ENCODE results near the gene FUT3.
"Not testable (repeated sequence)": the region's sequence is repeated elsewhere in the genome, so short reads cannot be mapped to it uniquely, and the experiment has no call there.

Gene FUT3

DNA sequence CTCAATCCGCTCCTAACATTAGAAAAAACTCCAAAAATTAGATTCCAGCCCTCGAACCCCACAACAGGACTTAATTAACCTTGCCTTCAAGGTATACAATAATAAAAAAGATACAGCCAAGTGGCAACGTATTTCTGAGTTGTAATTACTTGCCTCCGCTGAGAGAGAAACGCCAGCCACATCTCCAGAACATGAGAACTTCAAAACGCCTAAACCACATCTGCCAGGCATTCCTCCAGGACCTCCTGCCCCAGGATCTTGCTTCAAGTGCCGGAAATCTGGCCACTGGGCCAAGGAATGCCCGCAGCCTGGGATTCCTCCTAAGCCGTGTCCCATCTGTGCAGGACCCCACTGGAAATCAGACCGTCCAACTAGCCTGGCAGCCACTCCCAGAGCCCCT lies 2.9 kb upstream of the FUT3 start:
- DNase-seq (ENCODE audit: low read depth); H3K4me3 ChIP-seq (ENCODE audit: low read depth, low read length): not testable (repeated sequence)

DNA sequence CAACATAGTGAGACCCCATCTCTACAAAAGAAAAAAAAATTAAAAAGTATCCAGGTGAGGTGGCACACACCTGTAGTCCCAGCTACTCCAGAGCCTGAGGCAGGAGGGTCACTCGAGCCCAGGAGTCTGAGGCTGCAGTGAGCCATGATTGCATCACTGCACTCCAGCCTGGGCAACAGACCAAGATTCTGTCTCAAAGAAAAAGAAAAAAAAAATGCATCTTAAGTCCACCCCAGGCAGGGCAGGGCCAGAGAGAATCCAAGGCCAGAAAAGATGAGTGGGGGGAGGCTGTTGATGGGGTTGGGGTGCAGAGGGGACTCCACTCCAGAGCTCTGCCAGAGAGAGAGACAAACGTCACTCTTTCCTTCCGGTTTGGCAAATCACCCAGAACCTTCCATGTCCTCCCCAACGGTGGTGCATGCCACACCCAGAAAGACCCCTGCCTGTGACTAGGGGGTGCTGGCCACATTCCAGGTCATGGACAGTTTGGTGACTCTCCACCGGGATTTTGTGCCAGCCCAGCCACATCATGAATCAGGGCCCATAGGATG lies 431 bp downstream of the FUT3 start:
- H3K4me3 ChIP-seq (ENCODE audit: low read depth, low read length), result no peak overlapping the region
- no peak for DNase-seq (ENCODE audit: low read depth)

DNA sequence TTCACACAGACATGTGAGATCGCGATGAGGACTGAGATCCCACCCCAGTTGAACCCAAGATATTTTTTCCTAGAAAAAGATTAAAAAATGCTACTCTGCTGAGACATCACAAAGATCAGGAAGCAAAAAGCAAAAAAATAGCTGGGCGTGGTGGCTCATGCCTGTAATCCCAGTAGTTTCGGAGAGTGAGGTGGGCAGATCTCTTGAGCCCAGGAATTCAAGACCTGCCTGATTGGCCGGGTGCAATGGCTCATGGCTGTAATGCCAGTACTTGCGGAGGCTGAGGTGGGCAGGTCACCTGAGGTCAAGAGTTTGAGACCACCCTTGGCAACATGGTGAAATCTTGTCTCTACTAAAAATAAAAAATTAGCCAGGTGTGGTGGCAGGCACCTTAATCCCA lies 1.1 kb downstream of the FUT3 start:
- DNase-seq (ENCODE audit: low read depth), result no peak
- no peak overlapping the region for H3K4me3 ChIP-seq (ENCODE audit: low read depth, low read length)

DNA sequence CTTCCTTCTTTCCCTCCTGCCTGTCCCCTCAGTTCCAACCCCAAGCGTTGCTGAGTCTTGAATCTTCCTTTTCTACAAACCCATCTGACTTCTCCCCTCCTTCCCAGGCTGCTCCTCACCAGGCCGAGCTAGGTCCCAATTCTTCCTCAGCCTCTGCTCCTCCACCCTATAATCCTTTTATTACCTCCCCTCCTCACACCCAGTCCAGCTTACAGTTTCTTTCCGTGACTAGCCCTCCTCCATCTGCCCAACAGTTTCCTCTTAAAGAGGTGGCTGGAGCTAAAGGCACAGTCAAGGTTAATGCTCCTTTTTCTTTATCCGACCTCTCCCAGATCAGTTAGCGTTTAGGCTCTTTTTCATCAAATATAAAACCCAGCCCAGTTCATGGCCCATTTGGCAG lies 2.6 kb downstream of the FUT3 start:
- not testable (repeated sequence) for H3K4me3 ChIP-seq (ENCODE audit: low read depth, low read length)

DNA sequence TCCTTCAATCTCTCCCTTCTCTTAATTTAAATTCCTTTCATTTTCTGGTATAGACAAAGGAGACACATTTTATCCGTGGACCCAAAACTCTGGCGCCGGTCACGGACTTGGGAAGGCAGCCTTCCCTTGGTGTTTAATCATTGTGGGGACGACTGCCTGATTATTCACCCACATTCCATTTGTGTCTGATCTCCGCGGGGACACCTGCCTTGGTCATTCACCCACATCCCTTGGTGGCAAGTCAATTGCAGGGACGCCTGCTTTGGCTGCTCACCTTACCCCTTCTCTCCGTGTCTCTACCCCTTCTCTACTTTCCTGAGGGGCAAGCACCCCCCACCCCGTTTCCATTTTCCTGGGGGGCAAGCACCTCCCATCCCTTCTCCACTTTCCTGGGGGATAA lies 3.4 kb downstream of the FUT3 start:
- H3K4me3 ChIP-seq (ENCODE audit: low read depth, low read length); DNase-seq (ENCODE audit: low read depth): not testable (repeated sequence)

More for the DNA sequence above, 2.6 kb downstream of the FUT3 start:
- not testable (repeated sequence) for DNase-seq (ENCODE audit: low read depth)

DNA sequence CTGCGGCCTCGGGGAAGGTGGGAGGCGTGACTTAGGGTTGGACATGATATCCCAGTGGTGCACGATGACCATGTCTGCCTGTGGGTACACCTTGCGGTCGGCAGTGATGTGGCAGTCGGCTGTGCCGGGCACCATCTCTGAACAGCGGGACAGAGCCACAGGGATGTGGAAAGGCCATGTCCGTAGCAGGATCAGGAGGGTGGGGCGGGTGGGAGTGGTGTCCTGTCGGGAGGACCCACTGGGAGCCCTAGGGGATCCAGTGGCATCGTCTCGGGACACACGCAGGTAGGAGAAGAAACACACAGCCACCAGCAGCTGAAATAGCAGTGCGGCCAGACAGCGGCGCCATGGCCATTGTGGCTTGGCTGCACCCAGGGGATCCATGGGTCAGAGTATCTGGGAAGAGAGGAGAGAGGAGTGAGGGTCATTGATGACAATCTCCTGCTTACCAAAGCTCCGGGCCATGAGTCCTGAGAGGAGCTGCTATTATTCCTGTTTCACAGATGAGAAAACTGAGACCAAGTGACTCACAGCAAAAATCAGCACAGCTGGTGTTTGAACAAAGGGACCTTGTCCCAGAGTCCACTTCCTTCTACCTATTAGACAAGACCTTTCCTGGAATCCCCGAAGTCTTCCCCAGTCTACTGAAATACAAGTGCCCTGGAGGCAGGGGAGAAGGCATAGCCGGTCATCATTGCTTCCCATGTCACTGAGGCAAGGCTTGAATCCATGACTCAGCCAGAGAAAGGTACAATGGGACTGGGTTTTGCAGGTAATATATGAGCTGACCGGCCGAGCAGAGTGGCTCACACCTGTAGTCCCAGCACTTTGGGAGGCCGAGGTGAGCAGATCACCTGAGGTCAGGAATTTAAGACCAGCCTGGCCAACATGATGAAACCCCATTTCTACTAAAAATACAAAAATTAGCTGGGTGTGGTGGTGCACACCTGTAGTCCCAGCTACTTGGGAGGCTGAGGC lies 6.5 kb downstream of the FUT3 start:
- no peak overlapping the region for H3K4me3 ChIP-seq (ENCODE audit: low read depth, low read length)
- DNase-seq (ENCODE audit: low read depth), result no peak

DNA sequence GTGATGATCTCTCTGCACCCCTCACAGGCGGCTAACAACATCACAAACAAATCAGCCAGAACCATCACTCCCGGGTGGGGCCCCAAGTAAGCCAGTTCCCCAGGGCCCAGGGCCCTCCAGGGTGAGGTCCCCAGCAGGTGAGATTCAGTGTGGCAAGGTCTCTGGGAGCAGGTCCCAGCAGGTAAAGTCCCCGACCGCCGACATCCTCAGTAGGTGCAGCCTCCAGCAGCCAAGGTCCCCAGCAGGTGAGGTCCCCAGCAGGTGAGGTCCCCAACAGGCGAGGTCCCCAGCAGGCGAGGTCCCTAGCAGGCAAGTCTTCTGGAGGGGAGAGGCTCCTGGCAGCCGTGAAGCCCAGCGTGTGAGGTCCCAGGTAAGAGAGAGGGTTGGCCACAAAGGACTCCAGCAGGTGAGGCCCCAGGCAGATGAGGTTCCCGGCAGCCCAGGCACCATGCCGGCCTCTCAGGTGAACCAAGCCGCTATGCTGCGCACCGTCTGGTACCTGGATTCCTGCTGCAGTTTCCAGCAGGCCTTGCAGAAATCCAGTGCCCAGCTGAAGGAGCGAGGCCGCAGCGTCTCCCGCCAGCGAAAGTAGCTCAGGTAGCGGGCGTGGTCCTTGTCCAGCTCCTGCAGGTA lies 7.8 kb downstream of the FUT3 start:
- no peak overlapping the region for H3K4me3 ChIP-seq (ENCODE audit: low read depth, low read length)
- DNase-seq (ENCODE audit: low read depth), result no peak

DNA sequence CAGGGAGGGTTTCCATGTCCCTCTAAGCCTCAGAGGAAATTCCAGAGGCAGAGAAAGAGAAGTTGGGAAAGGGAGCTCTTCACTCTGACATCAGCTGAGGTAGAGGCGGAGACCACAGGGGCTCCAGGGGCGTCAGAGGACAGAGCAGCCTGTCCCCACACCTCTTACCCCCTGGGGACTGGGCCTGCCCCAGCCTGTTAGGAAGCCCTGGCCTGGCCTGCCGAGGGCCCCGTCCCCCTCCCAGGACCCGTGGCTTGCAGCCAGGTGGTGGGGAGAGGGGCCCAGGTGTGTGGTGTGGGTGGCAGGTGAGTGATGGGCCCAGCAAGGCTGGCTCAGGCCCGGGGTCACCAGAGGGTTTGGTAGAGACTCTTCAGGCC lies 9.5 kb downstream of the FUT3 start:
- DNase-seq (ENCODE audit: low read depth); H3K4me3 ChIP-seq (ENCODE audit: low read depth, low read length): not testable (repeated sequence)

DNA sequence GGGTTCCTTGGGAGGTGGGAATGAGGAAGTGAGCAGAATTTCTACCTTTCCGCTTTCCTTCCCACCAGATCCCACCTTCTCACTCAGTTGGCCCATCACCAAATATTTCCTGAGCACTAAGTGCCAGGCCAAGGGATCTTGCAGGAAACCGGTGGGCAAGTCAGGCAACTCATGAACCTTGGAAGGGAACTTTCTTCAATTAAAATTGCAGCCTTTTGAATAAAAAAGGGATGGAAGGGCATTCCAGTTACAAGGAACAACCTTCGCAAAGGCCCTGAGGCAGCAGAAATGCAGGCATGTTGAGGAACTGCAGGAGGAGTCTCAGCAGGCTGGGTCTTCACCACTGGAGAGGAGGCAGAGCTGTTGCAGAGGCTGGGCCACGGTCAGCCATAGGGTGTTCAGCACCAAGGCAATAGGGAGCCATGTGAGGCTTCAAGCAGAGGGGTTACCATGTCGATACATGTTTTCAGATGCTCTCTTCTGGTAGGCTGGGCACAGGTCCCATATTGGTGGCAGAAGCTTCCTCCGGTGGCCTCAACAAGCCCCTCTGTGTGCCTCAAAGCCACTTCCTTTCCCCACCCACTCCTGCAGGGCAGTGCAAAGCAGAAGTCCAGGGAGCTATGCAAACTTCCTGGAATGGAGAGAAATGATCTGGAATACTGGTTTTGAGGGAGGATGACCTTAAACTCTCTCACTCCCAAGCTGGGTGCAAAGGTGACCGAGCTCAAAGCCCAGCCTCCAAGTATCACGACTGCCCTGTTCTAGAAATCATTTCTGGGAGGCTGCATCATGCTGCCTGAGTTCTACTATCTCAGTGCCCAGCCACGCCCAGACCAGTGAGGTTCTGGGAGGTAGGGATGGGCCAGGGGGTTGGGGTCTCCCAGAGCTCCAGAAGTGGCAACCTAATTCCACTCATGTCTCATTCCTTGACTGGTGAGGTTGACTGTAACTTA lies 11.9 kb downstream of the FUT3 start, which contains the start of gene FUT6:
Gene FUT6 (minus strand): TSS at position 638 of the 953 bp plus-strand sequence. CDS start 7,135 bp downstream, outside the sequence.
- no peak within 1 kb of the TSS for H3K4me3 ChIP-seq (ENCODE audit: low read depth, low read length)

DNA sequence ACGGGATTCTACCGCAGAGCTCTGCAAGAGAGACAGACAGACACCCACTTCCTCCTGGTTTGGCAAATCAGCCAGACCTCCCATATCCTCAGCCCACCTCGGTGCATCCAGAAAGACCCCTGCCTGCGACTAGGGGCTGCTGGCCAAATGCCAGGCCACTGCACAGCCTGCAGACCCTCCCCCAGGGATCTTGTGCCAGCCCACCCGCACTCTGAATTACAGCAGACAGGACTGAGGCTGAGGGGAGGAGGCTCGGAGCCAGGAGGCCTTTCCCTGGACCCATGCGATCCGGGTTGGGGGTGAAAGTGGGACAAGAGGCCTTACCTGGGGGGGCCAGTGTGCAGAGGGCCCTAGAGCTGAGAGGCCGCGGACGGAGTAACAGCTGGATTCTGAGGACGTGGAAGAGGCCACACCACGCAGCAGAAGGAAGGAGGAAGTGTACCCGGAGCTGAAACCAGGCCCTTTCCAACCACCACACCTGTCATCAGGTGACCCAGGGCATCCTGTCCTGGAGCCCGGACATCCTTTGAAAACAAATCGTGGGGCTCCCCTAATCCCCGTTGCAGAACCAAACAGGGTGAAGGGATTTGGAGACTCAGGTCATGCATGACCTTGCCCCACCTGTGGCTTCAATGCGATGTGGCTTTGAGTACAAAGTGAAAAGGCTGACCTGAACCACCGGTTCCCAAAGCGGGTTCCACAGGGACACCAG lies 12.7 kb downstream of the FUT3 start:
- no peak overlapping the region for H3K4me3 ChIP-seq (ENCODE audit: low read depth, low read length)
- no peak for DNase-seq (ENCODE audit: low read depth)

More for the DNA sequence above, 11.9 kb downstream of the FUT3 start, which contains the start of gene FUT6:
- no peak for DNase-seq (ENCODE audit: low read depth)

DNA sequence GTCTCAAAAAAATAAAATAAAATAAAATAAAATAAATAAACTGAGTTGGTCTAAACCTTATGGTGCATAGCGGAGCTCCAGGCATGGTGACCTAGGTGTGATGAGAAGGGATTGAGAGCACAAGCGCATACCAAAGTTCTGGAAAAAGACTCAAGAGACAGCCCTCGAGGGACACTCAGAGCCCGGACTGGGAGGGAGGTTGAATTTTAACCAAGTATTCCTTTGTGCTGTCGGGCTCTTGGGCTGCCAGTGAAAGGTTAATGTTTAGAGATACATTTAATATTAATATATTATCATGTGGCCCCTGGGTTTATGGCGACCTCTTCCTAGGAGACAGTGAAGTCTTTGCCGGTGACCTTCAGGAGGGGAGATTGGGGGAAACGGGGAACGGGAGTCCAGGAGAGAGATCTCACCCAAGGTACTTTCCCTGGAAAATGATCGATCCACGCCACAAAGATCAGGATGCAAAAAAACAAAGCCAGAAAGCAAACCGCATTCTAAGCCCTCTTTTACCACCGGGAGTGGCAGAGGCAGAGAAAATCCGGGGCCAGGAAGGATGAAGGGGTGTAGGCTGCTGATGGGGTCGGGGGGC lies 13.4 kb downstream of the FUT3 start:
- no peak for DNase-seq (ENCODE audit: low read depth)
- H3K4me3 ChIP-seq (ENCODE audit: low read depth, low read length), result no peak overlapping the region

DNA sequence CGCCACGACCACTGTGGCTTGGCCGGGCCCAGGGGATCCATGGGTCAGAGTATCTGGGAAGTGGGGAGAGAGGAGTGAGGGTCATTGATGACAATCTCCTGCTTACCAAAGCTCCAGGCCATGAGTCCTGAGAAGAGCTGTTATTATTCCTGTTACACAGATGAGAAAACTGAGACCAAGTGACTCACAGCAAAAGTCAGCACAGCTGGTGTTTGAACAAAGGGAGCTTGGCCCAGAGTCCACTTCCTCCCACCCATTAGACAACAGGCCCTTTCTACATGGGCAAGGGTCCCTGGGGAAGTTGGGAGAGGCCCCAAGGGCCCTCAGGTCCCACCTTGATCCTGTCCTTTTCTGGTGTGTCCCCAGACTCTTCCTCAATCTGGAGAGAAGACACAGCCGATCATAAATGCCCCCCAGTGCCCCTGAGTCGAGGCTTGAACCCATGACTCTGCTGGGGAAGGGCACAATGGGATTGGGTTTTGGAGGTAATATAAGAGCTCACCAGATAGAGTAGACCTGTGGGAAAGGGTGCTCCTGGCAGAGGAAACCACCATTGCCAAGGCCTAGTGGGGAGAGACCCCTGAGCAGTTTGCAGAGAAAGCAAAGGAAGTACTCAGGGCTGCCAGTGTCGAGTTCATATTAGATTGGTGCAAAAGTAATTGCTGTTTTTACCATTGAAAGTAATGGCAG lies 18.6 kb downstream of the FUT3 start:
- H3K4me3 ChIP-seq (ENCODE audit: low read depth, low read length), result no peak overlapping the region
- DNase-seq (ENCODE audit: low read depth), result no peak

DNA sequence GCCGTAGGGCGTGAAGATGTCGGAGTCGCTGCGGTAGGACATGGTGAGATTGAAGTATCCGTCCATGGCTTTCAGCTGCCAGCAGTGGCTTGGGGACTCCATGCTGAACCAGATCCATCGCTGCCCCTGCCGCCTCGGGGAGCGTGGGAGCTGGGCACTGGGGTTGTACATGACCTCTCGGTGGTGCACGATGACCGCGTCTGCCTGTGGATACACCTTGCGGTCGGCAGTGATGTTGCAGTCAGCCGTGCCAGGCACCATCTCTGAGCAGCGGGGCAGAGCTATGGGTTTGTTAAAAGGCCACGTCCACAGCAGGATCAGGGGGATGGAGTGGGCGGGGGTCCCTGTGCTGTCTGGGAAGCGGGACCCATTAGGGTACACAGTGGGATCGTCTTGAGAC lies 19.2 kb downstream of the FUT3 start:
- no peak overlapping the region for H3K4me3 ChIP-seq (ENCODE audit: low read depth, low read length)
- DNase-seq (ENCODE audit: low read depth), result no peak

DNA sequence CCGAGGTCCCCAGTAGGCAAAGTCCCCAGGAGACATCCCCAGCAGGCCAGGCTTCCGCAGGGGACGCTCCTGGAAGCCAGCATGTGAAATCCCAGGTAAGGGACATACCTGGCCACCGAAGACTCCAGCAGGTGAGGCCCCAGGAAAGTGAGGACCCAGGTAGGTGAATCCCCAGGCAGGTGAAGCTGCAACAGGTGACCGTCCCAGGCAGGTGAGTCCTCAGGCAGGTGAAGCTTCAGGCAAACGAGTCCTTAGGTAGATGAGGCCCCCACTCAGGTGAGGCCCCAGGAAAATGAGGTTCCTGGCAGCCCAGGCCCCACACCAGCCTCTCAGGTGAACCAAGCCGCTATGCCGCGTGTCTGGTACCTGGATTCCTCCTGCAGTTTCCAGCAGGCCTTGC lies 20.1 kb downstream of the FUT3 start:
- H3K4me3 ChIP-seq (ENCODE audit: low read depth, low read length), result no peak overlapping the region
- DNase-seq (ENCODE audit: low read depth), result no peak

DNA sequence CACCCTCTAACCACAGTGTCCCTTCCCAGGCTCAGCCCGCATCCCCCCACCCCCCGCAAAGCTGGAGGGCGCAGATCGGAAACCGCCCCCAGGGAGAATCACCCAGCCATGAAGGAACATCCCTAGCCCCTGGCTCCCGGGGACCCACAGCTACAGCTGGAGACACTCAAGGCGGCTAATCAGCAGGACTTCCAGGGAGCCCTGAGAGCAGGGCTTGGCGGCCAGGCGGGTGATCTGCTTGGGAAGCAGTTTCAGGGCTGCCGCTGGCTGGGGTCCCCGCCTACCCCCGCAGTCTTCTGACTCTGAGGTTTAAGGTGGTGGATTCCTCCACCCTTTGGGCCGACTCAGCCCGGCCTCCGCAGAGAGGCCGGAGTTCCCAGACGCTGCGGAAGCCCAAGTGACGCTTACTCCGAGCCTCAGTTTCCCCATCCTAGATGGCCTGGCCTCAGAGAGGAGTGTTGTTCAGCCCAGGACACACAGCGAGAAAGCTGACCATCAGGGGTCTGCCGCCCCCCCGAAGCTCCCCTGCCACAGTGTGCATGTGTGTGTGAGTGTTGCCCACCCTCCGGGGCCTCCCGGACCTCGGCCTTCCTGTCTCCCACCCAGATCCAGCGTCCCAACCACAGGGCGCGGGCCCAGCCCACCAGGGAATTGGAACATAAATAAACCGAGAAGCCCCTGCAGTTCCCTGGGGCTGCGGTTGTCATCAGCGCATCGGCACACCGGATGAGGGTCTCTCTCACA lies 21.5 kb downstream of the FUT3 start:
- H3K4me3 ChIP-seq (ENCODE audit: low read depth, low read length), result peak overlapping the region; percentile 81

DNA sequence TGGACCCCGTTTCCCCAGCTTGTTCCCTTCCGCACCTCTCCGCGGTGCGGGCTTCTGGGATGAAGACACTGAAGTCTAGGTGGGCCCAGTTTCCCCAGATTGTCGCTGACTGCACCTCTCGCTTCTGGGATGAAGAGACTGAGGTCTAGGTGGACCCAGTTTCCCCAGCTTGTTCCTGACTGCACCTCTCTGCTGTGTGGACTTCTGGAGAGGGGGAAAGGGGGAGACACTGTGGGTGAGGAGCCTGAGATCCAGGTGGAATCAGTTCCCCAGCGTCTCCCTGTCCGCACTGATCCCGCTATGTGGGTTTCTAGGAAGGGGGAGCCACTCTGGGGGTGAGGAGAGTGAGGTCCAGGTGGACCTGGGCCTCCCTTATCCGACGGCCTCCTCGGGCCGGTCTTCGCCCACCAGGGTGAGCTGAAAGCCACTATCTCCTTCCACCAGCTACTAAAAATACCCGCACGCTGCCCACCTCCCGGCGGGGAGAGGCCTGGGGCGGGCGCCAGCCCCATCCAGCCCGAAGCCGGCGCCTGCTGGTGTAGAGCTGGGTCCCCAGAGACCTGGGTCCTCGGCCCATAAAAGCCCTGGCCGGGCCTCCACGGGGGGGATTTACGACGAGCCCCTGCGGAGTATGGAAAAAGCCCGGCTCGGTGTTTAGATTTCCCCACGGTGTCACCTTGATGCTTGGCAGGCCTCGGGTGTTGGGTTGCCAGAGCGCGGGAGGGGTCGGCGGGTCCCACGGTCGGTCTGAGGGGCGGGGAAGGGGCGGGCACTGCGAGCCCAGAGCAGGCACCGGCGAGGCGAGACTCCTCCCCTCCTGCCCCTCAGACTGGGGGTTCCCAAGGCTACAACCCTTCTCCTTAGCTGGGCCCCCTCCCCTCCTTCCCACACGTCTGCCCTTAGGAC lies 22.3 kb downstream of the FUT3 start:
- H3K4me3 ChIP-seq (ENCODE audit: low read depth, low read length), result peak overlapping the region; percentile 81
- no peak for DNase-seq (ENCODE audit: low read depth)

More for the DNA sequence above, 21.5 kb downstream of the FUT3 start:
- no peak for DNase-seq (ENCODE audit: low read depth)

All from skeletal muscle cell (primary cell).